GM18502 (cell line): ENCODE measurements around the gene MED13.
"Not testable (repeated sequence)": the region's sequence is repeated elsewhere in the genome, so short reads cannot be mapped to it uniquely, and the experiment has no call there.

Experiments used
- ATAC-seq: cut with Tn5 transposase; IDR thresholded peaks from one replicate; pipeline ENCODE4 v1.9.1; 2021; ENCODE audit warnings: mild to moderate bottlenecking; ENCODE audit not compliant: unreplicated experiment, poor library complexity

The MED13 gene

DNA sequence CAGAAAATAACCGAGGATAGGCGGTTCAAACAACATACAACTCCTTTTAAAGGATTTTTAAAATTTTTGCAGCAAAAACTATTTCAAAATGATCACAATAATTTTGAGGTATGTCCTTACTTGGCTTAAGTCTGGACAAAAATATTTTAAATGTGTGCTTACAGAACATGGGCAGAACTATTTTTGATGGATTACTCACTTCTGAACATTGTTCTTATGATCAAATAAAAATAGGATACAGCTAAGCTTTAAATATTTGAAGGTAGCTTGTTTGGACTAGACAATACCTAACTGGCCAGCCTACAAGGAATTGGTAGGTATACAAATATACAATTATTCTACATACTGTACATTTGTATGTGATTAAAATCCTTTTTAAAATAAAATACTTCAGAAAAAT lies 123.0 kb downstream of the MED13 start:
- ATAC-seq = no peak

DNA sequence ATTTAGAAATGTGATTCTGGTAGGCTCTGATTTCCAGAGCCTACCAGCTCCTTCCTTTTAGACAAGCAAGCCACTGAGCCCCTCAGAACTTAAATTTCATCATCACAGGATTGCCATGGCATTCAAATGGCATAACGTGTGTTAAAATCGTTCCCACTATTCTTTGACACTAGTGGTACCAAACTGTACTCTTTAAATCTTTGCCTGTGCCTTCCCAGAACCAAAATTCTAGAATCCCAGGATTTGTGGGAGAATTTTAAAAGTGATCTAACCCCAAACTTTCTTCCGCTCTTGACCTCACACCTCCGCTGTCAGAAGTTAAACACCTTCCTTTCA lies 137.0 kb downstream of the MED13 start:
- no peak for ATAC-seq

DNA sequence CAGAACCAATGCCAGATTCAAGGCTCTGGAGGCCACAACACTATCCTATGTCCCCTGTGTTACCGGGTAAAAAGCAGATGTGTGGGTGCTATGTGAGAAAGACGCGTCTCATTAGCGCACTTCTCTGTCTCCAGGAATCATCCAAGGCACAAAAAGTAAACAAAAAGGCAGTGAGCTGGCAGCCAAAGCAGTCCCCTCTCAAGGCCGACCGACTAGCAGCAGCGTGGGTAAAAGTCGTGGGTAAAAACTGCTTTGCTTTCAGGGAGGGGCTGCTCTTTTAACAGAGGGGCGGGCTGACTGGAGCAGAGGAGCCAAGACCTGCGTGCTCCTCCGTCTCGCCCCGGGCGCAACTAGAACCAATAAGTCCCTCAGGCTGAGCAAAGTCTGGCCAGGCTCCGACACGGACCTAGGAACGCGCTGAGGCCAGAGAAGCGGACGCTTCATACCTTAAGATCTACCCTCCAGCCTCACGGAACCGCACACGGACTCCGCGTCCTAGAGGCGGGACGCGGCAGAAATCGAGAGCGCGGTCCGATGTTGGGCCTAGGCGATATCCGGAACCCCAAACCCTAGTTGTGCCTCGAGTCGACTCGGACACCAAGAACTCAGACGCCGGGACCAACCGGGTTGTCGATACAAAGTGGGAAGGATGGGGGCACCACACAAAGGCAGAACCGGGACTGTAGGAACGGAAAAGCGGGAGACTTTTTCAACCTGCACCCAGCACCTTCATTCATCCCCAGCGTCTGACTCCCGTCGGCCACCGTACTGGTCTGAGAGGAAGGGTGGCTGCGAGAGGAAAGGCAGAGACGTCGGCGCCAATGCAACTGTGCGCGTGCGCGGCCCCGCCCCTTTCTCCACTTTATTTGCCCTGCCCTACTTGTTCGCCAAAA lies 137.6 kb downstream of the MED13 start, which contains the start of gene INTS2:
Gene INTS2 (minus strand): TSS at position 775 of the 893 bp plus-strand sequence. CDS start 1,338 bp downstream, outside the sequence.
- ATAC-seq = peak; percentile 77

DNA sequence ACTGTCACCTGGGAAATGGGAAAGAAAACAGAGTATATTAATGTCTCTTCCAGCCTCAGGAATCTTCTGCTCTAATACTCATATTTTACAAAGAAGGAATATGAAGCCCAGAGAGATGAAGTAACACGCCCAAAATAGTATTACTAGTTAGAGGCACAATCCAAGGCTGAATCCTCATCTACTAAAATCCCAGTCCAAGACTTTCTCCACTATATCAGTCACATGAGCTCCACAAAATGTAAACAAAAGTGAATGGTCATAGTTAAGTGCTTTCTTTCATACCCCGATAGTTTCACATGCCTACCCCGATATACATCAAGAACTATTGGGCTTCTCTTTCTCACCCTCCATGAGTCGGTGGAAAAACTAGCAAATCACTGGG lies 138.3 kb downstream of the MED13 start:
- ATAC-seq = no peak

DNA sequence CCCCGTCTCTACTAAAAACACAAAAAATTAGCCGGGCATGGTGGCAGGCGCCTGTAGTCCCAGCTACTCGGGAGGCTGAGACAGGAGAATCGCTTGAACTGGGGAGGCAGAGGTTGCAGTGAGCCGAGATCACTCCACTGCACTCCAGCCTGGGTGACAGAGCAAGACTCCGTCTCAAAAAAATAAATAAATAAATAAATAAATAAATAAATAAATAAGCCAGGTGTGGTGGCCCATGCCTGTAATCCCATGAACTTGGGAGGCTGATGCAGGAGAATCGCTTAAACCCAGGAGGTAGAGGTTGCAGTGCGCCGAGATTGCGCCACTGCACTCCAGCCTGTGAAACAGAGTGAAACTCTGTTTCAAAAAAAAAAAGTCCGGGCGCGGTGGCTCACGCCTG lies 149.9 kb downstream of the MED13 start:
- ATAC-seq = not testable (repeated sequence)

DNA sequence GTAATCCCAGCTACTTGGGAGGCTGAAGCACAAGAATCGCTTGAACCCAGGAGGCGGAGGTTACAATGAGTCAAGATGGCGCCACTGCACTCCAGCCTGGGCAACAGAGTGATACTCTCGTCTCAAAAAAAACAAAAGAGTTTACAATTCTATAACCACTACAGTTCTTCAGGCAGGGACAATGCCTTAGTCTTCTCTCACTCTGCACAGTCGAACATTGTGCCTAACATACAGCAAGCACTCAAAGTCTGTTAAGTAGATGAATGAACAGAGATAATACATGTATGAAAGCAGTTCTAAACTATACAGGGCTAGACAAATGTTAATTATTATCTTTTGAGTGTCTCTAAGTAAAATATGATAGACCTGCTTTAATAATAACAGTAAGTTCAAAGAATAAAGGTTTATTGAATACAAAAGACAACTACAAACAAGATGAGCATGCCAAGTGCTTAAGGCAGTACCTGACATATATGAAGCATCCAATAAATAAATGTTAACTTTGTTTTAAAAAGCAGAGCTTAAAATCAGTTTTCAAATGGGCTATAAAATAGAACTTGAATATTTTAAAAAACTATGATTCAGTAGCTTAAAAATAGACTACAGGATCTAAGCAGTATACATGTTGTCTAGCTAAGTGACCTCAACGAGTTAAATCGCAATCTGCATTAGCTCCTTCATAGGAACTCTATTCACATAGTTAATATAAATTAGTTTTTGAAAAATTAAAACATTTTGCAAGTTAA lies 156.6 kb downstream of the MED13 start:
- no peak for ATAC-seq

DNA sequence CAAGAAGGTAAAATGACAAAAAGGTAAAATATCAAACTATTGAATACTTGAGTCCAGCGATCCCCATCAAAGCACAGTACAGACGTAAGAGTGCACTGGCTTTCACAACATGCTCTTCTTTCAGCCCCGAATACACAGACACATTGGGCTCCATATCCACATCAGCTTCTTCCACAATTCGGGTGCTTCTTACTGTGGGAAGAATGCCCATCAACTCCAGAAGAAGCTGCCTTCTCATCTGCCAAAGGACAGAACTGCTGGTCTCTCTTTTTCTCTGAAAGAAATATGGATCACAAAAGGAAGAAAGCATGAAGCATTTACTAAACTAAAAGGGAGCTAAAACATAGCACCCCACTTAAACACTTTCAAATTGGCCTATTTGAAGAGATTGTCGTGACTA lies 157.7 kb downstream of the MED13 start:
- no peak for ATAC-seq

DNA sequence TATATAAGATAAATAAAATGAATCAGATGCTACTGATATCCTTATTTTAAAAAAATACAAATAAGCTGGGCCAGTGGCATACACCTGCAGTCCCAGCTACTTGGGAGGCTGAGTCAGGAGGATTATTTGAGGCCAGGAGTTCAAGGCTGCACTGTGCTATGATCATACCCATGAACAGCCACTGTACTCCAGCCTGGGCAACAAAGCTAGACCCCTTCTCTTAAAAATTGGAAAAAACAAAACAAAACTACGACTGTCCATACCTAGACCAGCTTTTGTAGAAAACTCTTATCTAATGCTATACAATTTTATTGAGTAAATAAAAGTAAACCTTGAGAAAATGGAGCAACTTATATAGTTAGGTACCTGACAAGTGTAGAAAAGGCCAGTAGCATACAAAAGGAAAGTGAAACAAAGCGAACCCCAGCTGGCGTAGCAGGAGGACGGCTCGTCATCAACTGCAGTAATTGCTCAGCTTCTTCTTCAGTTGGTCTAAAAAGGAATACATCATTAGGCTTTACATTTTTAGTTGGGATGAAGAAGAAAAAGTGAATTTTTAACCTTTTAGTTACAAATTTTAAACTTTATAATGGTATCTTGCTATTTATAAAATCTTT lies 160.9 kb downstream of the MED13 start:
- ATAC-seq = peak; percentile 56

DNA sequence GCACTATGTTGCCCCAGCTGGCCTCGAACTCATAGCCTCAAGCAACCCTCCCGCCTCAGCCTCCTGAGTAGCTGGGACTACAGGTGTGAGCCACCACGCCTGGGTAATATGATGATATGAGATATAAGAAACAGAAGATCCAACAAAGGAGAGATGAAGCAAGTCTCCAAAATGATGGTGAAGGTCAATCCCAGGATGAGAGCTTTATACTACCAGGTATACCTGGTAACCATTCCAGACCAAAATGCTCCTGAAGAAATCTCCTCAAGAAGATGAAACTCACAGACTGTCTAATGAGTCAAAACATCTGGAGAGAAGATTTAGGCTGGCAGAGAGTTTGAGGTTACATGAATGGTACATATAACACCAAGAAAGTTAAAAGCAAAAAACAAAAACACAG lies 161.8 kb downstream of the MED13 start:
- ATAC-seq = no peak

DNA sequence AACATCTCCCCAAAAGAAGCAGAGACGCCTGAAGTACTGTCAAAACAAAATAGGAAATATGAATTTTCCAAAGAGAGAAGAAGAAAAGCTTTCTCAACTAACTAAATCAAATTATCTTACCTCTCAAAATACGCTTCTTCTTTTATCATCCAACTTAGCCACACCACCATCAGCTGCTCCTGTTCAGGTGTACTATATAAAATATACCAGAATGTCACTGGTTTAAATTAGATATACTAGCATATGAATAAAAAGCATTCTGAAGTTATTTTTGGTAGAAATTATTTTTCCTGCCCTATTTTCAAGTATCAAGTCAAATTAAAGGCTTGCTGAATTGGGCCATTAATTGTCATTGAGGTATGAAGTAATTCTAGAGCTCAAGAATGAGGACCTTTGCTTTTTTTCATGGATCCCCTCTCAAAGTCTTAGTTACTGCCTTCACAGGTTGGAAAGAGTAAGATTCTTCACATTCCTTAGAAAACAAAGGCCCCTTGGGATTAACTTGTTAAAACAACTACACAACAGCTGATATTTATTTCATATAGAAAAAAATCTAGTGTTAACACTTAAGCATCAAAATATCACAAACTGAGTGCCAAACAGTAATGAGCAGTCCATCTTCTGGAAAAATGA lies 167.4 kb downstream of the MED13 start:
- ATAC-seq = no peak

DNA sequence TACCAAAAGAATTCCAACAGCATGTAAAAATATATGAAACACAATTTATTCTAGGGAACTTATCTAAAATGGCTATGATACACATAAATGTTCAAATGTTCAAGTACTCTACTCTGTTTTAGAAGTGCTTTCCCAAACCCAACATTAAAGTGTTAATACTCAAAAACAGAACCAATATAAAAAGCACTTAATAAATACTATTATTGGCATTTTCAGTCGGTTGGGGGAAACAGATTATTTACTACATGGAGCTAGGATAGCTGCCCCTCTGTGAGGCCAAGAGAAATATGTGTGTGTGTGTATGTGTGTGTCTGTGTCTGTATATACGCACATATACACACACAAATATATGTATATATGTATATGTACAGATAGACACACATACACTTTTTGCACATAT lies 169.7 kb downstream of the MED13 start:
- ATAC-seq = no peak

DNA sequence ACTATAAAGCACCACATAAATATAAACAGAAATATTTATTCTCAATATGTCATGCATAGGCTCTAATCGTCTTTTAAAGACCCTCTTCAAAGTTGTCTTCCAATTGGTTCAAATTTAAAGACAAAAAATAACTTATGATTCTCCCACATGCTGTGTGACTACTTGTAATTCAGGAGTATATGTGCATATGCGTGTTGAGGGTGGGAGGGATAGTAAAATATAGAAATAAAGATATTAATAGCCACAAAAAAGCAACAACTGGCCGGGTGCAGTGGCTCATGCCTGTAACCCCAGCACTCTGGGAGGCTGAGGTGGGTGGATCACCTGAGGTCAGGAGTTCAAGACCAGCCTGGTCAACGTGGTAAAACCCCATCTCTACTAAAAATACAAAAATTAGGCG lies 170.8 kb downstream of the MED13 start:
- ATAC-seq = not testable (repeated sequence)
